SK-N-SH (cell line): ENCODE data around the gene HLTF. TPM values are rescaled to one million over a fixed set of nuclear protein-coding genes. Genes with fewer than 3 reads are reported as not detected.

Experiments
- CTCF ChIA-PET: fragments of 300-600, 350-600 bp; formaldehyde crosslinking; extraction: SDS; loops from one replicate; lab custom pipeline; 2021; lab: Yijun Ruan, JAX
- POLR2A ChIA-PET: fragments of 350-600 bp; sonication (Branson Sonifier 250); formaldehyde crosslinking; extraction: SDS; loops from one replicate; lab custom pipeline; 2020; ENCODE audit warnings: antibody characterized with exemption, inconsistent platforms; lab: Yijun Ruan, JAX
- DNase-seq: peaks from one replicate; pipeline ENCODE4 v3.0.0; 2012
- H2AFZ ChIP-seq: fragments of 200-600 bp; sonication (generic); 2 replicates; pipeline ENCODE4 v1.8.1; 2016; ENCODE audit warnings: antibody characterized with exemption, mild to moderate bottlenecking, low read depth
- H3F3A ChIP-seq: fragments of 200-600 bp; sonication (generic); replicated peaks from 2 replicates; pipeline ENCODE3; 2016; ENCODE audit warnings: antibody characterized with exemption, mild to moderate bottlenecking; ENCODE audit not compliant: insufficient read depth
- H3K27ac ChIP-seq, 2 experiments: fragments of 200-500 bp in 1 of 2; fragments of 200-600 bp in 1 of 2; sonication (Bioruptor generic) in 1 of 2; sonication (generic), shearing (Covaris generic) in 1 of 2; 2 replicates each; pipeline versions ENCODE4 v1.5.1 to v1.6.1; 2014 to 2016; ENCODE audit warnings: low read depth in 2 of 2, inconsistent platforms in 1 of 2, low read length in 1 of 2, mild to moderate bottlenecking in 1 of 2, mixed read lengths in 1 of 2
- H3K27me3 ChIP-seq: fragments of 200-600 bp; sonication (generic), shearing (Covaris generic); 2 replicates; pipeline ENCODE4 v1.6.1; 2016; ENCODE audit warnings: mixed run types; ENCODE audit not compliant: insufficient read depth
- H3K36me3 ChIP-seq, 2 experiments: fragments of 200-500 bp in 1 of 2; fragments of 200-600 bp in 1 of 2; sonication (Bioruptor generic) in 1 of 2; sonication (generic) in 1 of 2; replicated peaks in 1 of 2; 2 replicates each; pipeline versions ENCODE3 to v1.5.1; 2014 to 2016; ENCODE audit warnings: low read length in 1 of 2, mild to moderate bottlenecking in 1 of 2; ENCODE audit not compliant: insufficient read depth in 2 of 2, control insufficient read depth in 1 of 2
- H3K4me1 ChIP-seq, 2 experiments: fragments of 200-500 bp in 1 of 2; fragments of 200-600 bp in 1 of 2; sonication (Bioruptor generic) in 1 of 2; sonication (generic), shearing (Covaris generic) in 1 of 2; 2 replicates each; pipeline versions ENCODE4 v1.5.1 to v1.6.1; 2014 to 2016; ENCODE audit warnings: low read depth in 1 of 2, low read length in 1 of 2, mixed run types in 1 of 2; ENCODE audit not compliant: insufficient read depth in 2 of 2, control insufficient read depth in 1 of 2
- H3K4me2 ChIP-seq: fragments of 200-600 bp; sonication (generic), shearing (Covaris generic); 2 replicates; pipeline ENCODE4 v1.6.1; 2017; ENCODE audit warnings: mixed run types
- H3K4me3 ChIP-seq, 2 experiments: fragments of 200-500 bp in 1 of 2; fragments of 200-600 bp in 1 of 2; sonication (Bioruptor generic) in 1 of 2; sonication (generic), shearing (Covaris generic) in 1 of 2; 2 replicates each; pipeline versions ENCODE4 v1.5.1 to v1.8.1; 2014 to 2016; ENCODE audit warnings: low read depth in 2 of 2, inconsistent platforms in 1 of 2, low read length in 1 of 2, mild to moderate bottlenecking in 1 of 2, mixed read lengths in 1 of 2, moderate library complexity in 1 of 2
- H3K79me2 ChIP-seq: fragments of 200-600 bp; sonication (generic); 2 replicates; pipeline ENCODE4 v1.8.1; 2017; ENCODE audit warnings: mild to moderate bottlenecking; ENCODE audit not compliant: insufficient read depth
- H3K9ac ChIP-seq: fragments of 200-600 bp; sonication (generic); 2 replicates; pipeline ENCODE4 v1.6.1; 2017; ENCODE audit warnings: mixed run types
- H3K9me2 ChIP-seq: fragments of 200-600 bp; sonication (generic); 2 replicates; pipeline ENCODE4 v1.6.1; 2017; ENCODE audit warnings: mixed run types
- H3K9me3 ChIP-seq: fragments of 200-600 bp; sonication (generic); 2 replicates; pipeline ENCODE4 v1.6.1; 2017; ENCODE audit warnings: mixed run types, mild to moderate bottlenecking, moderate library complexity
- H4K20me1 ChIP-seq: fragments of 200-600 bp; sonication (generic); 2 replicates; pipeline ENCODE4 v1.6.1; 2017; ENCODE audit warnings: mild to moderate bottlenecking, mixed run types; ENCODE audit not compliant: insufficient read depth
- CHD2 ChIP-seq: fragments of 150-350 bp; IDR thresholded peaks from 2 replicates; pipeline ENCODE4 v1.6.1; 2018; ENCODE audit warnings: low read length; ENCODE audit not compliant: partially characterized antibody
- ELF1 ChIP-seq: IDR thresholded peaks from 2 replicates; pipeline ENCODE4 v1.4.0; 2012
- EZH2phosphoT487 ChIP-seq: fragments of 200-600 bp; sonication (generic); IDR thresholded peaks from 2 replicates; pipeline ENCODE4 v1.6.1; 2017; ENCODE audit warnings: low read depth, mixed run types, mild to moderate bottlenecking, antibody characterized with exemption, moderate library complexity, borderline replicate concordance
- FOSL2 ChIP-seq: IDR thresholded peaks from 2 replicates; pipeline ENCODE4 v1.4.0; 2012; ENCODE audit warnings: low read depth, mild to moderate bottlenecking, moderate library complexity, borderline replicate concordance
- FOXJ3 ChIP-seq: sonication (generic); formaldehyde crosslinking; IDR thresholded peaks from 2 replicates; pipeline ENCODE4 v1.5.1; 2020; ENCODE audit warnings: mild to moderate bottlenecking, missing genetic modification reagents
- GABPA ChIP-seq: IDR thresholded peaks from 2 replicates; pipeline ENCODE4 v1.4.0; 2012; ENCODE audit warnings: low read depth, mild to moderate bottlenecking
- JUND ChIP-seq: IDR thresholded peaks from 2 replicates; pipeline ENCODE4 v1.4.0; 2012
- MXI1 ChIP-seq: IDR thresholded peaks from 2 replicates; pipeline ENCODE4 v1.6.1; 2012; ENCODE audit warnings: mild to moderate bottlenecking, low read depth, low read length, improper control_type of control experiment
- NFIC ChIP-seq: IDR thresholded peaks from 2 replicates; pipeline ENCODE4 v1.4.0; 2012; ENCODE audit warnings: borderline replicate concordance
- NRF1 ChIP-seq: IDR thresholded peaks from 2 replicates; pipeline ENCODE4 v1.6.1; 2012; ENCODE audit warnings: low read depth, mild to moderate bottlenecking, low read length
- RCOR1 ChIP-seq: fragments of 150-350 bp; IDR thresholded peaks from 2 replicates; pipeline ENCODE4 v1.6.1; 2017; ENCODE audit warnings: antibody characterized with exemption, low read length
- RFX5 ChIP-seq: IDR thresholded peaks from 2 replicates; pipeline ENCODE4 v1.6.1; 2012; ENCODE audit warnings: mild to moderate bottlenecking, improper control_type of control experiment, low read length
- RXRA ChIP-seq: IDR thresholded peaks from 2 replicates; pipeline ENCODE4 v1.4.0; 2012; ENCODE audit warnings: low read depth, mild to moderate bottlenecking, borderline replicate concordance
- SMC3 ChIP-seq: IDR thresholded peaks from 2 replicates; pipeline ENCODE4 v1.6.1; 2012; ENCODE audit warnings: low read depth, low read length, improper control_type of control experiment
- WGBS: methylation state at CpG from one replicate; pipeline ENCODE4 v1.1.6; 2017; ENCODE audit warnings: low lambda C conversion rate; 5-methylcytosine and 5-hydroxymethylcytosine counted together
- polyA plus RNA-seq, 3 experiments: library from polyadenylated mRNA; depleted of rRNA; stranded (reverse); fragments of >200 nt; gene quantifications; 2 replicates each; pipeline ENCODE4 v1.2.3, GENCODE V29; 2012
- TF ChIP-seq, protein P1 (sequence below): fragments of 150-350 bp; IDR thresholded peaks from 2 replicates; pipeline ENCODE4 v1.6.1; 2016; ENCODE audit warnings: mild to moderate bottlenecking, low read depth, low read length
- TF ChIP-seq, protein P2 (sequence below): IDR thresholded peaks from 2 replicates; pipeline ENCODE4 v1.4.0; 2012; ENCODE audit warnings: low read depth, borderline replicate concordance
- TF ChIP-seq, protein P3 (sequence below): IDR thresholded peaks from 2 replicates; pipeline ENCODE4; 2012
- TF ChIP-seq, protein P4 (sequence below): fragments of 200-600 bp; sonication (generic); IDR thresholded peaks from 2 replicates; pipeline ENCODE4 v1.6.1; 2017; ENCODE audit warnings: antibody characterized with exemption, mild to moderate bottlenecking, moderate library complexity

HLTF gene
- polyA plus RNA-seq, 1 of the 3 experiments (the other 2 are of a cell fraction) = 10.1 TPM

DNA sequence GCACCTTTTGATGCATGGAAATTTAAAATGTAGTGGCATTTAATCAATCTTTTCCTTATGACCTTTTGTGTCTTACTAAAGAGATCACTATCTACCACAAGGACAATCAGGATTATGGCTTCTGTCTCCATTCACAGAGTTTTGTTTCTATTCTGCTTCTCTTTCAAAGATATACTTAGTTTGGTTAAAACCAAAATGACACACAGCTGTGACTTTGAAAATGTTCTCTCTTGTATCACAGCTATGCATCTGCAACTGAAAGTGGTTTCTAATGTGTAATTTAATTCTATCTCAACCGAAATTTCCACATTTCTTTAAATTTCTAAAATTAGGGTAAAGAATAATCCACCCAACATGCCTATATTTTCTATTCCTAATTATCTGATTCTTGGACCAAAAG lies 27.7 kb downstream of the HLTF start:
- no peaks in the 10 kb centered on the region for H3K4me1 ChIP-seq
- 89% methylated on average over 1 of the region's 1 CpG for WGBS
- H4K20me1 ChIP-seq = no peaks in the 10 kb centered on the region
- TF ChIP-seq RCOR1 (no peak), GABPA (no peak), JUND (no peak), EZH2phosphoT487 (no peak), SMC3 (no peak), FOXJ3 (CRISPR knock-in tag) (no peak), RFX5 (no peak), CHD2 (no peak), RXRA (no peak), MXI1 (no peak), FOSL2 (no peak), ELF1 (no peak), NFIC (no peak), NRF1 (no peak)
- TF ChIP-seq, protein P1, sequence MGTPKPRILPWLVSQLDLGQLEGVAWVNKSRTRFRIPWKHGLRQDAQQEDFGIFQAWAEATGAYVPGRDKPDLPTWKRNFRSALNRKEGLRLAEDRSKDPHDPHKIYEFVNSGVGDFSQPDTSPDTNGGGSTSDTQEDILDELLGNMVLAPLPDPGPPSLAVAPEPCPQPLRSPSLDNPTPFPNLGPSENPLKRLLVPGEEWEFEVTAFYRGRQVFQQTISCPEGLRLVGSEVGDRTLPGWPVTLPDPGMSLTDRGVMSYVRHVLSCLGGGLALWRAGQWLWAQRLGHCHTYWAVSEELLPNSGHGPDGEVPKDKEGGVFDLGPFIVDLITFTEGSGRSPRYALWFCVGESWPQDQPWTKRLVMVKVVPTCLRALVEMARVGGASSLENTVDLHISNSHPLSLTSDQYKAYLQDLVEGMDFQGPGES = no peak
- TF ChIP-seq, protein P2, sequence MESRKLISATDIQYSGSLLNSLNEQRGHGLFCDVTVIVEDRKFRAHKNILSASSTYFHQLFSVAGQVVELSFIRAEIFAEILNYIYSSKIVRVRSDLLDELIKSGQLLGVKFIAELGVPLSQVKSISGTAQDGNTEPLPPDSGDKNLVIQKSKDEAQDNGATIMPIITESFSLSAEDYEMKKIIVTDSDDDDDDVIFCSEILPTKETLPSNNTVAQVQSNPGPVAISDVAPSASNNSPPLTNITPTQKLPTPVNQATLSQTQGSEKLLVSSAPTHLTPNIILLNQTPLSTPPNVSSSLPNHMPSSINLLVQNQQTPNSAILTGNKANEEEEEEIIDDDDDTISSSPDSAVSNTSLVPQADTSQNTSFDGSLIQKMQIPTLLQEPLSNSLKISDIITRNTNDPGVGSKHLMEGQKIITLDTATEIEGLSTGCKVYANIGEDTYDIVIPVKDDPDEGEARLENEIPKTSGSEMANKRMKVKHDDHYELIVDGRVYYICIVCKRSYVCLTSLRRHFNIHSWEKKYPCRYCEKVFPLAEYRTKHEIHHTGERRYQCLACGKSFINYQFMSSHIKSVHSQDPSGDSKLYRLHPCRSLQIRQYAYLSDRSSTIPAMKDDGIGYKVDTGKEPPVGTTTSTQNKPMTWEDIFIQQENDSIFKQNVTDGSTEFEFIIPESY = no peak
- TF ChIP-seq, protein P3, sequence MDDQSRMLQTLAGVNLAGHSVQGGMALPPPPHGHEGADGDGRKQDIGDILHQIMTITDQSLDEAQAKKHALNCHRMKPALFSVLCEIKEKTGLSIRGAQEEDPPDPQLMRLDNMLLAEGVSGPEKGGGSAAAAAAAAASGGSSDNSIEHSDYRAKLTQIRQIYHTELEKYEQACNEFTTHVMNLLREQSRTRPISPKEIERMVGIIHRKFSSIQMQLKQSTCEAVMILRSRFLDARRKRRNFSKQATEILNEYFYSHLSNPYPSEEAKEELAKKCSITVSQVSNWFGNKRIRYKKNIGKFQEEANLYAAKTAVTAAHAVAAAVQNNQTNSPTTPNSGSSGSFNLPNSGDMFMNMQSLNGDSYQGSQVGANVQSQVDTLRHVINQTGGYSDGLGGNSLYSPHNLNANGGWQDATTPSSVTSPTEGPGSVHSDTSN = no peak
- TF ChIP-seq, protein P4, sequence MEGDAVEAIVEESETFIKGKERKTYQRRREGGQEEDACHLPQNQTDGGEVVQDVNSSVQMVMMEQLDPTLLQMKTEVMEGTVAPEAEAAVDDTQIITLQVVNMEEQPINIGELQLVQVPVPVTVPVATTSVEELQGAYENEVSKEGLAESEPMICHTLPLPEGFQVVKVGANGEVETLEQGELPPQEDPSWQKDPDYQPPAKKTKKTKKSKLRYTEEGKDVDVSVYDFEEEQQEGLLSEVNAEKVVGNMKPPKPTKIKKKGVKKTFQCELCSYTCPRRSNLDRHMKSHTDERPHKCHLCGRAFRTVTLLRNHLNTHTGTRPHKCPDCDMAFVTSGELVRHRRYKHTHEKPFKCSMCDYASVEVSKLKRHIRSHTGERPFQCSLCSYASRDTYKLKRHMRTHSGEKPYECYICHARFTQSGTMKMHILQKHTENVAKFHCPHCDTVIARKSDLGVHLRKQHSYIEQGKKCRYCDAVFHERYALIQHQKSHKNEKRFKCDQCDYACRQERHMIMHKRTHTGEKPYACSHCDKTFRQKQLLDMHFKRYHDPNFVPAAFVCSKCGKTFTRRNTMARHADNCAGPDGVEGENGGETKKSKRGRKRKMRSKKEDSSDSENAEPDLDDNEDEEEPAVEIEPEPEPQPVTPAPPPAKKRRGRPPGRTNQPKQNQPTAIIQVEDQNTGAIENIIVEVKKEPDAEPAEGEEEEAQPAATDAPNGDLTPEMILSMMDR = no peak
- TF ChIP-seq, all 33 proteins: peak for 0
- Histone ChIP-seq H3K36me3 (peaks cover 71 to 76% of the 10 kb centered on the region in 2 experiments), H3K9ac (no peak overlapping the region), H3K9me3 (no peaks in the 10 kb centered on the region), H3K4me3 (no peak overlapping the region), H3K27ac (no peak overlapping the region), H3K9me2 (no peaks in the 10 kb centered on the region), H2AFZ (no peak overlapping the region), H3K79me2 (no peaks in the 10 kb centered on the region), H3K27me3 (no peaks in the 10 kb centered on the region), H3K4me2 (no peak overlapping the region), H3F3A (peaks cover 5% of the 10 kb centered on the region)
- POLR2A ChIA-PET = no interaction called here
- CTCF ChIA-PET = interaction anchor here (2.2 kb wide), 1 partner anchor 11 kb away, joined by 6 read pairs; no protein-coding TSS in a partner anchor
- no peak for DNase-seq
